K562 (cell line): Measurements from ENCODE around the gene URM1. TPM values are rescaled to one million over a fixed set of nuclear protein-coding genes. Genes with fewer than 3 reads are reported as not detected.

Source experiments
- ATAC-seq: fragments of 200-7000 bp; cut with Tn5 transposase; 3 replicates; pipeline ENCODE4 v1.9.1; 2020; ENCODE audit warnings: moderate library complexity
- BruUV-seq: library from RNA; stranded (reverse); fragments of 400-500 nt; replicated peaks from 2 replicates; lab custom pipeline; 2021; lab: Mats Ljungman, UMichigan
- CTCF ChIA-PET: fragments of 300-600 bp; formaldehyde crosslinking; extraction: SDS; loops from one replicate; lab custom pipeline; 2021; ENCODE audit warnings: low intra/inter-chr PET ratio; lab: Yijun Ruan, JAX
- POLR2A ChIA-PET: fragments of 300-600, 350-650 bp; sonication (Branson Sonifier 250); formaldehyde crosslinking; extraction: SDS; loops from one replicate; lab custom pipeline; 2021; ENCODE audit warnings: antibody characterized with exemption, inconsistent platforms; lab: Yijun Ruan, JAX
- DNase-seq, 4 experiments: peaks; one replicate each; pipeline versions ENCODE4 v3.0.0 to v3.0.0-alpha.2; 2011 to 2018; ENCODE audit warnings: low spot score in 3 of 4, mixed read lengths in 3 of 4; ENCODE audit errors: extremely low read depth in 1 of 4
- FAIRE-seq: peaks from 2 replicates; lab custom pipeline; 2011; peaks lifted over from hg19 to GRCh38; lab: Jason Lieb, UNC
- H2AFZ ChIP-seq: 2 replicates; pipeline ENCODE4 v1.6.0; 2011; ENCODE audit warnings: low read depth, low read length, control low read depth, inconsistent platforms
- H3K27ac ChIP-seq: fragments of 200-600 bp; 3 replicates; pipeline ENCODE4 v1.8.0; 2011; ENCODE audit warnings: low read depth, mild to moderate bottlenecking, control low read depth, inconsistent platforms, low read length, moderate library complexity, mixed read lengths; ENCODE audit errors: extremely low read depth
- H3K27me3 ChIP-seq, 2 experiments: fragments of 300-600 bp in 1 of 2; 2 replicates in 1 of 2; 3 replicates in 1 of 2; pipeline versions ENCODE4 v1.6.0 to v1.8.0; 2011; ENCODE audit warnings: inconsistent platforms in 2 of 2, low read length in 2 of 2, mild to moderate bottlenecking in 1 of 2, mixed read lengths in 1 of 2, moderate library complexity in 1 of 2; ENCODE audit not compliant: control insufficient read depth in 2 of 2, insufficient read depth in 2 of 2
- H3K36me3 ChIP-seq: fragments of 300-600 bp; 3 replicates; pipeline ENCODE4 v1.8.0; 2011; ENCODE audit warnings: mild to moderate bottlenecking, low read length, inconsistent platforms; ENCODE audit not compliant: control insufficient read depth, insufficient read depth
- H3K4me1 ChIP-seq, 2 experiments: fragments of 200-600 bp in 1 of 2; replicated peaks in 1 of 2; 2 replicates in 1 of 2; 3 replicates in 1 of 2; pipeline versions ENCODE4 v1.5.1 to v1.8.0; 2011; ENCODE audit warnings: inconsistent platforms in 2 of 2, low read length in 2 of 2, mild to moderate bottlenecking in 1 of 2, mixed read lengths in 1 of 2, moderate library complexity in 1 of 2; ENCODE audit not compliant: control insufficient read depth in 2 of 2, insufficient read depth in 2 of 2
- H3K4me2 ChIP-seq: 2 replicates; pipeline ENCODE4 v1.6.1; 2011; ENCODE audit warnings: low read length, control low read depth, inconsistent platforms, mixed read lengths; ENCODE audit not compliant: insufficient read depth
- H3K4me3 ChIP-seq: fragments of 200-600 bp; sonication (generic), shearing (Covaris generic); 2 replicates; pipeline ENCODE4 v1.5.1; 2016; ENCODE audit warnings: control low read depth, inconsistent platforms
- H3K79me2 ChIP-seq: fragments of 200-600 bp; 3 replicates; pipeline ENCODE4 v1.8.0; 2011; ENCODE audit warnings: low read length, inconsistent platforms; ENCODE audit not compliant: control insufficient read depth, insufficient read depth
- H3K9ac ChIP-seq, 2 experiments: 2 replicates each; pipeline versions ENCODE4 v1.6.0 to v1.6.1; 2011; ENCODE audit warnings: low read depth in 2 of 2, low read length in 2 of 2, control low read depth in 1 of 2, inconsistent platforms in 1 of 2, mild to moderate bottlenecking in 1 of 2, mixed read lengths in 1 of 2; ENCODE audit not compliant: insufficient read depth in 1 of 2
- H3K9me1 ChIP-seq: one replicate; pipeline ENCODE4 v1.6.0; 2011; ENCODE audit warnings: inconsistent platforms, mild to moderate bottlenecking, low read length, moderate library complexity; ENCODE audit not compliant: control insufficient read depth, insufficient read depth
- H3K9me3 ChIP-seq: replicated peaks from 2 replicates; pipeline ENCODE4 v1.5.1; 2011; ENCODE audit warnings: low read depth, low read length, inconsistent platforms; ENCODE audit not compliant: control insufficient read depth, insufficient read depth
- H4K20me1 ChIP-seq: replicated peaks from 2 replicates; pipeline ENCODE4 v1.6.1; 2011; ENCODE audit warnings: low read length, inconsistent platforms, mixed read lengths; ENCODE audit not compliant: control insufficient read depth, insufficient read depth
- POLR2G ChIP-seq: fragments of 200-400 bp; formaldehyde crosslinking; IDR thresholded peaks from 2 replicates; pipeline ENCODE4 v1.6.1; 2017; ENCODE audit warnings: low read depth, mild to moderate bottlenecking, antibody characterized with exemption, low read length, moderate library complexity
- PTBP1 ChIP-seq: fragments of 200-400 bp; formaldehyde crosslinking; IDR thresholded peaks from 2 replicates; pipeline ENCODE4 v1.6.1; 2017; ENCODE audit warnings: low read depth, low read length
- SLC30A9 ChIP-seq: fragments of 250-450 bp; sonication (Bioruptor Pico); IDR thresholded peaks from 2 replicates; pipeline ENCODE4 v1.8.0; 2022; ENCODE audit warnings: mild to moderate bottlenecking, moderate library complexity
- SMARCE1 ChIP-seq: fragments of 450-650 bp; IDR thresholded peaks from 2 replicates; pipeline ENCODE4 v1.7.1; 2016; ENCODE audit warnings: mild to moderate bottlenecking
- WGBS: fragments of 100-300 bp; shearing (Covaris generic); methylation state at CpG from one replicate; pipeline ENCODE4 v1.1.6; 2016; ENCODE audit warnings: low coverage, mixed read lengths; ENCODE audit not compliant: insufficient coverage; ENCODE audit errors: missing lambda C conversion rate; 5-methylcytosine and 5-hydroxymethylcytosine counted together
- in situ Hi-C: fragments of 300-500 bp; cut with MboI; formaldehyde crosslinking; loops from 4 replicates; pipeline ENCODE4 v1.15.0; 2018; ENCODE audit warnings: inconsistent platforms, mixed read lengths
- intact Hi-C: fragments of 100-400 bp; cut with micrococcal nuclease; formaldehyde crosslinking; loops from 2 replicates; pipeline ENCODE4 v1.14.2; 2022
- polyA plus RNA-seq, 8 experiments: library from polyadenylated mRNA; depleted of rRNA in 4 of 8; stranded (reverse) in 5 of 8; unstranded in 3 of 8; fragments of >200 nt; fragmentation: Nextera tagmentation in 2 of 8; fragmentation: Illumina TruSeq in 1 of 8; extraction: Ambion mirVana in 2 of 8; extraction: Trizol in 1 of 8; gene quantifications; 2 replicates each; pipeline versions ENCODE4 v1.2.1 to v1.2.3, GENCODE V29; 2011 to 2014; ENCODE audit warnings: inconsistent platforms in 1 of 8, missing spikeins in 1 of 8
- total RNA-seq, 7 experiments: library from RNA; depleted of rRNA in 6 of 7; stranded (reverse); fragments of >200 nt in 6 of 7; fragmentation: Illumina TruSeq in 2 of 7; extraction: Trizol in 2 of 7; gene quantifications; 2 replicates each; pipeline versions ENCODE4 v1.2.1 to v1.2.3, GENCODE V29; 2011 to 2021; ENCODE audit warnings: low replicate concordance in 1 of 7
- TF ChIP-seq, protein P1 (sequence below): fragments of 250-450 bp; sonication (Bioruptor Pico); IDR thresholded peaks from 2 replicates; pipeline ENCODE4 v1.5.0; 2021
- TF ChIP-seq, protein P2 (sequence below): fragments of 250-450 bp; sonication (Bioruptor Pico); IDR thresholded peaks from 2 replicates; pipeline ENCODE4 v1.8.0; 2021; ENCODE audit warnings: mild to moderate bottlenecking, moderate library complexity

URM1 gene
- total and polyA plus RNA-seq, 9 of the 15 experiments (the other 6 are each of a cell fraction or from before 2014, with no cell fraction given), result 10.1 to 88.9 (median 53.3) TPM

DNA sequence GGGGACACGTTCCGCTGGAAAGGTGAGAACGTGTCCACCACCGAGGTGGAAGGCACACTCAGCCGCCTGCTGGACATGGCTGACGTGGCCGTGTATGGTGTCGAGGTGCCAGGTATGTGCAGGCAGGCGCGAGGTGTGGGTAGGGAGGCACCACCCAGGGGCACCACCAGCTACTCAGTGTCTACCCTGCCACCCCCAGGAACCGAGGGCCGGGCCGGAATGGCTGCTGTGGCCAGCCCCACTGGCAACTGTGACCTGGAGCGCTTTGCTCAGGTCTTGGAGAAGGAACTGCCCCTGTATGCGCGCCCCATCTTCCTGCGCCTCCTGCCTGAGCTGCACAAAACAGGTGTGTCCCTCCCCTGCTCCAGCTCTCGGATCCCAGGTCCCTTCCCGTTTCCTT lies 15.7 kb upstream of the URM1 start:
- intact Hi-C loops (no loop called here), in situ Hi-C loops (loop anchor here (25.0 kb wide), 1 partner anchor 593 kb away; no protein-coding TSS in a partner anchor)
- POLR2A ChIA-PET, result no interaction called here
- CTCF ChIA-PET, result no interaction called here
- Histone ChIP-seq H3K27me3 (no peaks in the 10 kb centered on the region), H3K4me3 (no peak overlapping the region), H3K79me2 (no peaks in the 10 kb centered on the region), H4K20me1 (no peaks in the 10 kb centered on the region), H3K9me1 (no peaks in the 10 kb centered on the region), H3K27ac (no peak overlapping the region), H3K4me2 (no peak overlapping the region), H3K4me1 (peaks cover 0 to 15% of the 10 kb centered on the region in 2 experiments; a peak in 2 of 5 replicates), H3K36me3 (peaks cover 25% of the 10 kb centered on the region; the same call in 2 of the 3 replicates), H3K9me3 (no peaks in the 10 kb centered on the region), H2AFZ (no peak overlapping the region), H3K9ac (peak overlapping the region in 1 of 2 experiments; percentile 48; a peak in 2 of 4 replicates)
- TF ChIP-seq, protein P1, sequence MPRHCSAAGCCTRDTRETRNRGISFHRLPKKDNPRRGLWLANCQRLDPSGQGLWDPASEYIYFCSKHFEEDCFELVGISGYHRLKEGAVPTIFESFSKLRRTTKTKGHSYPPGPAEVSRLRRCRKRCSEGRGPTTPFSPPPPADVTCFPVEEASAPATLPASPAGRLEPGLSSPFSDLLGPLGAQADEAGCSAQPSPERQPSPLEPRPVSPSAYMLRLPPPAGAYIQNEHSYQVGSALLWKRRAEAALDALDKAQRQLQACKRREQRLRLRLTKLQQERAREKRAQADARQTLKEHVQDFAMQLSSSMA (CRISPR knock-in tag), result no peak
- TF ChIP-seq PTBP1 (no peak), SMARCE1 (no peak), SLC30A9 (CRISPR knock-in tag) (no peak), POLR2G (0 out of 2 replicates have a peak, but pooled peaks have one; percentile 26)
- TF ChIP-seq, protein P2, sequence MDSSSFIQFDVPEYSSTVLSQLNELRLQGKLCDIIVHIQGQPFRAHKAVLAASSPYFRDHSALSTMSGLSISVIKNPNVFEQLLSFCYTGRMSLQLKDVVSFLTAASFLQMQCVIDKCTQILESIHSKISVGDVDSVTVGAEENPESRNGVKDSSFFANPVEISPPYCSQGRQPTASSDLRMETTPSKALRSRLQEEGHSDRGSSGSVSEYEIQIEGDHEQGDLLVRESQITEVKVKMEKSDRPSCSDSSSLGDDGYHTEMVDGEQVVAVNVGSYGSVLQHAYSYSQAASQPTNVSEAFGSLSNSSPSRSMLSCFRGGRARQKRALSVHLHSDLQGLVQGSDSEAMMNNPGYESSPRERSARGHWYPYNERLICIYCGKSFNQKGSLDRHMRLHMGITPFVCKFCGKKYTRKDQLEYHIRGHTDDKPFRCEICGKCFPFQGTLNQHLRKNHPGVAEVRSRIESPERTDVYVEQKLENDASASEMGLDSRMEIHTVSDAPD (CRISPR knock-in tag), result no peak
- no peak for DNase-seq
- FAIRE-seq, result no peak
- WGBS, result 91% methylated on average over 19 of the region's 19 CpGs
- ATAC-seq, result no peak
- BruUV-seq, result no TSS peak
